Choroid plexus epithelial cell (primary cell): ENCODE data around the gene SETD2.
"Not testable (repeated sequence)": the region's sequence is repeated elsewhere in the genome, so short reads cannot be mapped to it uniquely, and the experiment has no call there.

Experiments
- DNase-seq: peaks from one replicate; pipeline ENCODE4 v3.0.0-alpha.2; 2010; ENCODE audit warnings: low read depth
- H3K4me3 ChIP-seq: 2 replicates; pipeline ENCODE4 v1.5.1; 2011; ENCODE audit warnings: low read depth, mild to moderate bottlenecking, control low read depth, low read length, moderate library complexity
- CTCF ChIP-seq: conservative IDR thresholded peaks from 2 replicates; pipeline ENCODE4 v1.5.1; 2011; ENCODE audit warnings: low read depth, mild to moderate bottlenecking, control low read depth, inconsistent platforms, low read length, moderate library complexity

Gene SETD2

GRCh38 chr3:47145272-47145671 is 18.6 kb downstream of the SETD2 start:
- H3K4me3 ChIP-seq: no peak overlapping the region
- TF ChIP-seq CTCF: no peak
- no peak for DNase-seq

- no peak overlapping the region for H3K4me3 ChIP-seq
- DNase-seq: no peak
- TF ChIP-seq CTCF: no peak
Observed at GRCh38 chr3:47143068-47143467, 20.8 kb downstream of the SETD2 start.

GRCh38 chr3:47142536-47142935 is 21.4 kb downstream of the SETD2 start:
- not testable (repeated sequence) for H3K4me3 ChIP-seq, DNase-seq

- DNase-seq, H3K4me3 ChIP-seq: not testable (repeated sequence)
Observed at GRCh38 chr3:47140973-47141461, 22.9 kb downstream of the SETD2 start.

GRCh38 chr3:47140553-47140952 is 23.4 kb downstream of the SETD2 start:
- H3K4me3 ChIP-seq, DNase-seq: not testable (repeated sequence)

GRCh38 chr3:47134311-47134710 is 29.6 kb downstream of the SETD2 start:
- no peak for DNase-seq
- H3K4me3 ChIP-seq: no peak overlapping the region
- TF ChIP-seq CTCF: no peak

- no peak for DNase-seq
- no peak overlapping the region for H3K4me3 ChIP-seq
- TF ChIP-seq CTCF: no peak
Observed at GRCh38 chr3:47133641-47134040, 30.3 kb downstream of the SETD2 start.

GRCh38 chr3:47130557-47130956 is 33.4 kb downstream of the SETD2 start:
- no peak for TF ChIP-seq CTCF
- no peak overlapping the region for H3K4me3 ChIP-seq
- DNase-seq: no peak

GRCh38 chr3:47128137-47128536 is 35.8 kb downstream of the SETD2 start:
- no peak for DNase-seq
- no peak overlapping the region for H3K4me3 ChIP-seq
- no peak for TF ChIP-seq CTCF
